ENCODE data around the gene TOGARAM1.
"Not testable (repeated sequence)": the region's sequence is repeated elsewhere in the genome, so short reads cannot be mapped to it uniquely, and the experiment has no call there.

TOGARAM1 gene

DNA sequence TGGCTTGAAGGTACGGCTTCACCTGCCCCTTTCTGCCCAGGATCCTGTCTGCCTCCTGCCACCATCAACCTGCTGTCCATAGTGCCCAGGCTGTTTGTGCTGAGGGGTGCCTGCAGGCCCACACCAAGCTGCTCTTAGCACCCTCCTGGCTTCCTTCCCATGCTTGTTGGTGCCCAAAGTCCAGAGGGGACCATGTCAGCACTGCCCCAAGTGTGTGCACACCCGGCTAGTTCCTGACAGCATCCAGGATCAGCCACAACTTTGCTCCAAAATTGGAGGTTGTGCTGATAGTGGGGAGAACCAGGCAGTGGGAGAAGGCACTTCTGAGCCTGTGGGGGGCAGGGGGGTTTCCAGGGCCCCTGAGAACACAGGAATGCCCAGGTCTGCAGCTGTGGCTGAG is 77.4 kb downstream of the TOGARAM1 start:
- no peak for DNase-seq

GRCh38 chr14:45041641-45042040 is 79.7 kb downstream of the TOGARAM1 start:
- DNase-seq, result no peak

- DNase-seq, result no peak
Observed at GRCh38 chr14:45044638-45045037, 82.6 kb downstream of the TOGARAM1 start.

DNA sequence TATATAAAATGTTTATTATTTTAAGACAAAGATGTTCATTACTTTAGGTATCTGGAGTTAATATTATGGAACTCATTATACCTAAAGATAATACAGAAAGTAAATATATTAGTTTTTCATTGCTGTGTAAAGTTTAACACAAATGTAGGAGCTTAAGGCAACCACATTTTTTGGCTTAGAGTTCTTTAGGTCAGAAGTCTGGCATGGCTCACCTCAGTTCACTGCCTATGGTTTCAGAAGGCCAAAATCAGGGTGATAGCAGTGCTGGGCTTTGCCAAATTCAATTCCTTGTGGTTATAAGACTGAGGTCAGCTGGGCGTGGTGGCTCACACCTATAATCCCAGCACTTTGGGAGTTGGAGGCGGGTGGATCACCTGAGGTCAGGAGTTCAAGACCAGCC is 86.4 kb downstream of the TOGARAM1 start:
- no peak for DNase-seq

DNA sequence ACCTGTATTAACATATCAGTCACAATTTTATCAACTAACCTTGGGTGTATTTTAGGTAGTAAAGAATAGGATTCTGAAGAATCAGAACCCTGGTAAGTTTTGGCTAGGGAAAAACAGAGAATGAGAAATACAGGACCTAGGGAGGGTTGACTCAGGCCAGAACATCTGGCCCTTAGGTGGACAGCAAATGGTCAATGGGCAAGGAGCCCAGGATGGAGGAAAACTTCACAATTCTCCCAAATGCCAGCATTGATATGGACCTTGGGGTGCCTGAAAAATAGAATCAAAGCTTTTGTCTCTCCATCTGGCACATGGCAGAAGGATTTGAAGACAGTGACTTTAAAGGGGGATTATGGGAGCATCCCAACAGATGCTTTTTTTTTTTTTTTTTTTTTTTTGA is 89.2 kb downstream of the TOGARAM1 start:
- no peak for DNase-seq

DNA sequence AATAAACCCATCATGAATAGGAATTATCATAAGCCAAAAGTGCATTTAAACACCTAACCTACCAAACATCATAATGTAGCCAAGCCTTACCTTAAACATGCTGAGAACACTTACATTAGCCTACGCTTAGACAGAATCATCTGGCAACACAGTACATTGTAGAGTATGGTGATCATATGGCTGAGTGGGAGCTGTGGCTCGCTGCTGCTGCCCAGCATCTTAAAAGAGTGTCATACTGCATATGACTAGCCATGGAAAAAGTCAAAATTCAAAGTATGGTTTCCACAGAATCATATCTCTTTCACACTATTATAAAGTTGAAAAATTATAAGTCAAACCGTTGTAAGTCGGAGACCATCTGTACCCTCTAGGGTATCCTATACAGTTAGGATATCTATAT is 89.9 kb downstream of the TOGARAM1 start:
- DNase-seq, result no peak

DNA sequence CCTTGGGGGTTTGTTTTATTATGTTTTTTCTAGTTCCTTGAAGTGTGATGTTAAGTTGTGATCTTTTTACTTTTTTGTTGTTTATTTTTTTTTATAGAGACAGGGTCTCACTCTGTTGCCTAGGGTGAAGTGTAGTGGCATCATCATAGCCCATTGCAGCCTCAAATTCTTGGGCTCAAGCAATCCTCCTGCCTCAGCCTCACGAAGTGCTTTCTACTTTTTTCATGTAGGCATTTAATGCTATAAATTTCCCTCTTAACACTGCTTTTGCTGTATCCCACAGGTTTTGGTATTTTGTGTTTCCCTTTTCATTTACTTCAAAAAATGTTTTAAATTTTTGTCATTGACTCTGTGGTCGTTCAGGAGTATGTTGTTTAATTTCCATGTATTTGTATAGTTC is 95.4 kb downstream of the TOGARAM1 start:
- DNase-seq, result no peak

GRCh38 chr14:45057881-45058364 is 95.9 kb downstream of the TOGARAM1 start:
- DNase-seq, result no peak

DNA sequence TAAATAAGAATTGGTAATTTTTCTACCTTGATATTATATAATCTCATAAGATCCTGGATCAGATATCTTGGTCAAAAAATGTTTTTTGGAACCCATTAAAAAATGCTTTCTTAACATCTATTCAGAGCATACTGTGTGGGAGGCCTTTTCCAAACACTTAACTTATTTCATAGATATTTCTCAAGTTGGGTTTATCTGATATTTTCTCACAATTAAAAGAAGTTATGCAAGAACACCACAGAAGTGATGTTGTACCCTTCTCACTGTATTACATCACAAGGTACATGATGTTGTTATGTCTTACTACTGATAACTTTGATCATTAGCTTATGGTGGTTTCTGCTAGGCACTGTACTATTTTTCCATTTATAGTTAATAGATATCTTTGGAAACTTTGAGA is 98.6 kb downstream of the TOGARAM1 start:
- no peak for DNase-seq

- no peak for DNase-seq
Observed at GRCh38 chr14:45065540-45065939, 103.5 kb downstream of the TOGARAM1 start.

DNA sequence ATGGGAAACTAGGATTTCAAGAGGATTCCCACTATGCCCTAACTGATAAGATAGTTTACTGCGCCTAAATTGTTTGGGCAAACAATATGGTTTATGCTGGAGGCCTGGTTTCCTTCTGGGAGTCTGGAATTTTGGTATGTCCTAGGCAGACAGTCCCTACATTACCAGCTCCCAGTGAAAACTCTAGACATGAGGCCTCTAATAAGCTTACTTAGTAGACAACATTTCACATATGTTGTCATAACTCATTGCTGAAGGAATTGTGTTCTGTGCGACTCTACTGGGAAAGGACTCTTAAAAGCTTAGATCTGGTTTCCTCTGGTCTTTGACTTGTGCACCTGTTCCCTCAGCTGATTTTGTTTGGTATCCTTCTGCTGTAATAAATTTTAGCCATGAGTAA is 104.0 kb downstream of the TOGARAM1 start:
- no peak for DNase-seq

DNA sequence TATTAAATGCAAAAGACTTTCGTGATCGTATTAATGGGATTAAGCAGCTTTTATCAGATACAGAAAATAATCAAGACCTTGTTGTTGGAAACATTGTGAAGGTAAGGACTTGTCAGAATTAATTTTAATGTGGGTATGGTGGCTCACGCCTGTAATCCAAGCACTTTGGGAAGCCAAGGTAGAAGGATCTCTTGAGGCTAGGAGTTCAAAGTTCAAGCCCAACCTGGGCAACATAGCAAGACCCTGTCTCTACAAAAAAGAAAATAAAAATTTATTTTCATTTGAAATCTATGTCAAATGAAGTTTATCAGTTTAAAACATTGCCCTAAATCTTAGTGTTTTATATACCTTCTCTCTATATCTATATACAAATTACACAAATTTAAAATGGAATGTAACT is 104.7 kb downstream of the TOGARAM1 start:
- DNase-seq, result no peak

GRCh38 chr14:45068396-45068795 is 106.4 kb downstream of the TOGARAM1 start:
- DNase-seq, result no peak

- no peak for DNase-seq
Observed at GRCh38 chr14:45070215-45070614, 108.2 kb downstream of the TOGARAM1 start.

DNA sequence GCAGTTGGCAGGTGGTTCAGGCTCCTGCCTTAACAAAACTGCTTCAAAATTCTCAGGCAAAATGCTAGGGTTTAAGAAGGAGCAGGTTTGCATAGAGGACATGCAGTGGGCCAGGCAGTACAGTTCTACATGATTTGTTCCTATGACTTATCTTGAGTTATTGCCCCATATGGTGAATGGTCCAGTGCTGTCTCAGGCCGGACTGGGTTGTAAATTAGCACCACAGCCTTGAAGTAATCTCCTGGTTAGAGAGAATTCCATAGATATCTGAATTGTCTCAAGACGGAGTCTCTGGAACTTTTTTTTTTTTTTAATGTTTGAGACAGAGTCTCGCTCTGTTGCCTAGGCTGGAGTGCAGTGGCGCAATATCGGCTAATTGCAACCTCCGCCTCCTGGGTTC is 110.1 kb downstream of the TOGARAM1 start:
- DNase-seq, result no peak

DNA sequence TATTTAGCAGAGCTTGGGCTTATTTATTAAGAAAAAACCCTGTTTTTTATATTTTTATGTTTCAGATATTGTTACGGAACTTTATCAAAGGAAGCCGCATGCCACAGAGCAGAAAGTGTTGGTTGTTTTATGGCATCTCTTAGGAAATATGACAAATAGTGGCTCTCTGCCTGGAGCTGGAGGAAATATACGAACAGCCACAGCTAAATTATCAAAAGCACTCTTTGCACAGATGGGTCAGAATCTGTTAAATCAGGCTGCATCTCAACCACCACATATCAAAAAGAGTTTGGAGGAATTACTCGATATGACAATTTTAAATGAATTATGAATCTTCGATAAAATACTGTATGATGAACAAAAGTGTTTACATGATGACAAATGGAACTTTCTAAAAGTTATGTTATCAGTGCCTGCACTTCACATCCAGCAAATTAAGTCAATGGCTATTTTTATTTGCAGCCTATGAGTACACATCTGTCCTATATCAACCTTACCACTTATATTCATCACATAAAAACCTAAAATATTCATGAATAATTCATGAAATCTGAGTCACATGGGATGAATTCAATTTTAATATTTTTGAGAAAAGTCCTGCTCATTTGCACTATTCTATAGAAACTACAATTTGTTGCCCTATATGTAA is 111.4 kb downstream of the TOGARAM1 start:
- DNase-seq, result no peak

DNA sequence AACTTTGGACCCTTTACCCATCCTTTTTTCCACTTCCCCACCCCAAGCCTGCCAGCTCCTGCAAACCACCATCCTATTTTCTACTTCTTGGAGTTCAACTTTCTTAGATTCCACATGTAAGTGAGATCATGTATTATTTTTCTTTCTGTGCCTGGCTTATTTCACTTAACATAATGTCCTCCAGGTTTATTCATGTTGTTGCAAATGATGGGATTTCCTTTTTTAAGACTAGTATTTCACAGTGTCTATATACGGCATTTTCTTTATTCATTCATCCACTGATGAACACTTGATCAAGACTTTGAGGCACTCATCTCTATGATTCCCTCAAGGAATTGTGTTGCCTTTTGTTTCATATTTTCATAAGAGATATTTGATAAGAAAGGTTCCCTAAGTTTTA is 116.3 kb downstream of the TOGARAM1 start:
- DNase-seq, result no peak

DNA sequence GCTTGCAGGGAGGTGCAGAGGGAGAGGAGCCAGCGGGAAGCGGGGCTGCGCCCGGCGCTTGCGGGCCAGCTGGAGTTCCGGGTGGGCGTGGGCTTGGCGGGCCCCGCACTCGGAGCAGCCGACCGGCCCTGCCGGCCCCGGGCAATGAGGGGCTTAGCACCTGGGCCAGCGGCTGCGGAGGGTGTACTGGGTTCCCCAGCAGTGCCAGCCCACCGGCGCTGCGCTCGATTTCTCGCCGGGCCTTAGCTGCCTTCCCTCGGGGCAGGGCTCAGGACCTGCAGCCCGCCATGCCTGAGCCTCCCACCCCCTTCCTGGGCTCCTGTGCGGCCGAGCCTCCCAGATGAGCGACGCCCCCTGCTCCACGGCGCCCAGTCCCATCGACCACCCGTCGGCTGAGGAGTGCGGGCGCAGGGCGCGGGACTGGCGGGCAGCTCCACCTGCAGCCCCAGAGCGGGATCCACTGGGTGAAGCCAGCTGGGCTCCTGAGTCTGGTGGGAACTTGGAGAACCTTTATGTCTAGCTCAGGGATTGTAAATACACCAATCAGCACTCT is 118.5 kb downstream of the TOGARAM1 start:
- DNase-seq, result not testable (repeated sequence)

DNA sequence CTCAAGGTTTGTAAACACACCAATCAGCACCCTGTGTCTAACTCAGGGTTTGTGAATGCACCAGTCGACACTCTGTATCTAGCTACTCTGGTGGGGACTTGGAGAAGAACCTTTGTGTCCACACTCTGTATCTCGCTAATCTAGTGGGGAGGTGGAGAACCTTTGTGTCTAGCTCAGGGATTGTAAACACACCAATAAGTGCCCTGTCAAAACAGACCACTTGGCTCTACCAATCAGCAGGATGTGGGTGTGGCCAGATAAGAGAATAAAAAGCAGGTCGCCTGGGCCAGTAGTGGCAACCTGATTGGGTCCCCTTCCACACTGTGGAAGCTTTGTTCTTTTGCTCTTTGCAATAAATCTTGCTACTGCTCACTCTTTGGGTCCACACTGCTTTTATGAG is 119.1 kb downstream of the TOGARAM1 start:
- not testable (repeated sequence) for DNase-seq

DNA sequence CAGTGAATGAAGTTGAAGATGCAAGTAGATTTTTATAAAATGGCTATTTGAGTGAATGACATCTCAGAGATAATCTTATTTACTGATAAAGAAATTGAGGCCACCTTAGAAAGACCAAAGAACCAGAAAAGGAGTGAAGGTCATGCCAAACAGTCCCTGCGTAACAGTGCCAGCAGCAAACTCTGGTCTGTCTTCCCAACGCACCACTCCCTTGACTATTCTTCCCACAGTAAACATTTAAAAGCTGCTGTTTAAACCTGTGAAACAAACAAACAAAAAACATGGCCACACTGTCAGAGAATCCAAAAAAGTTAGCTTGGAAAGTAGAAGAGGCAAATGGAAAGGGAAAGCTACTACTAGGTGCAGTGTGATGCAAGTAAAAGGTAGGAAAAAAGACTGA is 120.4 kb downstream of the TOGARAM1 start:
- no peak for DNase-seq

DNA sequence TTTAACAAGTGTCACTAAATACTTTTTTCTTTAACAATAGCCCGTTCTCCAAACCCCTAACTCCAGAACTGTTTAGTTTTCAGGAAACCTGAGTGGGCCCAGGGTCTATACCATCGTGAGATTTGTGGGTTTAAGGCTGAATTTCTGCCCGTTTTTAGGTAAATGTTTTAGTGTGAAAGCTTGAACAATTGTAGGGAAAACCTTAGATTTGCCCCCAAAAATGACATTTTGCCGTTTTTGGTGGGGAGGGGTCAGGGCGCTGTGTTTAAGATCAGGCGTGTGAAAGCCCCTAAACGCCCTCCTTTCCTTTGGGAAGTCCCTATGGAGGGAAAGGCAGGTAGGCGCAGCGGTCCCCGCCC is 121.6 kb downstream of the TOGARAM1 start:
- DNase-seq, result no peak

- peak; percentile 97 to 99 (median 98) for DNase-seq
Observed at GRCh38 chr14:45083976-45084722, 122.2 kb downstream of the TOGARAM1 start, which contains the start of gene PRPF39. Gene PRPF39, plus strand, starts transcription at chr14:45084116. Its CDS starts 11,124 bp downstream, at chr14:45095240.

GRCh38 chr14:45084946-45085346 is 123.0 kb downstream of the TOGARAM1 start:
- peak in 2 of 4 experiments; percentile 1 to 12 for DNase-seq

DNA sequence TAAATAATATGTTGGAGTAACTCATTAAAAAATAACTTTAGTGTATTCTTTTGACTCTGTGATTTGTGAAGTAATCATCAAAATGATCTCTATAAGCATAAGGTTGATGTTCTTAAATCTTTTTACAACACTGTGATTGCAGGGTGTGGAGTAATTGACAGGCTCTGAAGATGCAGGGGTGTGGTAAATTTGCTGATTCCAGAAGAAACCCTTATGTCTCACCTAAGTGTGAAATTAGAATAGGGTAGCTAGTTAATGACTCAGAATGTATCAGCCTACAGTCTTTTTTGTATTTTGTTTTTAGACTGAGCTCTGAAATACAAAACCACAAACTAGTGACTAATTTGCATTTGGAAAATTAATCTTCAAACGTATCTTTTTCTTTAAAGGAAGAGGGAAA is 127.8 kb downstream of the TOGARAM1 start:
- peak in 2 of 4 experiments; percentile 20 to 22 for DNase-seq
